Liver (tissue), 3 donors: ENCODE measurements around the gene APLN.

Source experiments
- ATF3 ChIP-seq: IDR thresholded peaks from 2 replicates; pipeline ENCODE4 v1.6.1; 2016; ENCODE audit warnings: antibody characterized with exemption
- CTCF ChIP-seq: fragments of 150-350 bp; IDR thresholded peaks from 2 replicates; pipeline ENCODE4 v1.5.1; 2017; ENCODE audit warnings: improper control_type of control experiment, low read depth, low read length; ENCODE audit not compliant: missing input control
- JUND ChIP-seq, 2 donors: IDR thresholded peaks; 2 replicates each; pipeline ENCODE4 v1.6.1; 2016; ENCODE audit warnings: antibody characterized with exemption in 2 of 2
- MAX ChIP-seq: IDR thresholded peaks from 2 replicates; pipeline ENCODE4 v1.6.1; 2016; ENCODE audit warnings: antibody characterized with exemption
- donor health status: healthy.
- donor health status: healthy.

- TF ChIP-seq CTCF (no peak), ATF3 (no peak), MAX (no peak), JUND (IDR thresholded peaks at IDR 0.05) (no peak)
These were observed at the start of gene APLN for GRCh38 chrX:129654652-129655546.
